ENCODE measurements around the gene TRPM7. TPM values are rescaled to one million over a fixed set of nuclear protein-coding genes. Genes with fewer than 3 reads are reported as not detected.
"Not testable (repeated sequence)": the region's sequence is repeated elsewhere in the genome, so short reads cannot be mapped to it uniquely, and the experiment has no call there.

TRPM7 gene
- total RNA-seq, 1 experiment from 2014 or later, result 35.1 TPM

DNA sequence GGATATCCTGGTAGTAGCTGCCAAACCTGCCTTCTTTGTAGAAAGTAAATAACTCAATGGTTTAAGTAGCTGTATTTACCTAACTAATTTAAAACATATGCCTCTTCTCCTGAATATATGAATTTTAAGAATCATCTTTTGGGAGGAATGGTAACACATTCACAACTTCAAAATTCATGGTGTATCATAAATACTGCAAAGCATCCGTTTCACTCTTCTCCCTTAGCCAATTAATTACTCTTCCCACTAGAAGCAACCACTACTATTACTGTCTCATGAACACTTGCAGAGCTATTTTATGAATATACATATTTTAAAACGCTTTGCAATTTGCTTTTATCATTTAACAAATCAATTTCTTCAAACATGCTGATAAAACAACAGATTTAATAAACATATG lies 81.1 kb downstream of the TRPM7 start:
- no peak for DNase-seq
- TF ChIP-seq, protein P1, sequence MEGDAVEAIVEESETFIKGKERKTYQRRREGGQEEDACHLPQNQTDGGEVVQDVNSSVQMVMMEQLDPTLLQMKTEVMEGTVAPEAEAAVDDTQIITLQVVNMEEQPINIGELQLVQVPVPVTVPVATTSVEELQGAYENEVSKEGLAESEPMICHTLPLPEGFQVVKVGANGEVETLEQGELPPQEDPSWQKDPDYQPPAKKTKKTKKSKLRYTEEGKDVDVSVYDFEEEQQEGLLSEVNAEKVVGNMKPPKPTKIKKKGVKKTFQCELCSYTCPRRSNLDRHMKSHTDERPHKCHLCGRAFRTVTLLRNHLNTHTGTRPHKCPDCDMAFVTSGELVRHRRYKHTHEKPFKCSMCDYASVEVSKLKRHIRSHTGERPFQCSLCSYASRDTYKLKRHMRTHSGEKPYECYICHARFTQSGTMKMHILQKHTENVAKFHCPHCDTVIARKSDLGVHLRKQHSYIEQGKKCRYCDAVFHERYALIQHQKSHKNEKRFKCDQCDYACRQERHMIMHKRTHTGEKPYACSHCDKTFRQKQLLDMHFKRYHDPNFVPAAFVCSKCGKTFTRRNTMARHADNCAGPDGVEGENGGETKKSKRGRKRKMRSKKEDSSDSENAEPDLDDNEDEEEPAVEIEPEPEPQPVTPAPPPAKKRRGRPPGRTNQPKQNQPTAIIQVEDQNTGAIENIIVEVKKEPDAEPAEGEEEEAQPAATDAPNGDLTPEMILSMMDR (conservative IDR thresholded peaks at IDR 0.05), result no peak
- H3K9me3 Mint-ChIP-seq, result no peaks in the 10 kb centered on the region
- Histone ChIP-seq H3K23me2 (ENCODE audit: insufficient read length, low read depth, low read length, poor library complexity, severe bottlenecking) (no peaks in the 10 kb centered on the region), H3K27ac (ENCODE audit: insufficient read length, low read depth, low read length) (no peak overlapping the region), H2BK15ac (ENCODE audit: low read depth, low read length) (no peak overlapping the region), H3T11ph (ENCODE audit: low read length) (no peak overlapping the region), H3K18ac (ENCODE audit: insufficient read length, low read depth, low read length) (no peak overlapping the region), H3K23ac (ENCODE audit: insufficient read length, low read depth, low read length) (no peak overlapping the region), H3K9ac (ENCODE audit: extremely low read depth, insufficient read length, low read length) (no peak overlapping the region), H3K56ac (ENCODE audit: insufficient read length, low read depth, low read length) (no peak overlapping the region), H2BK12ac (ENCODE audit: insufficient read length, low read depth, low read length) (no peak overlapping the region), H3K4me1 (ENCODE audit: insufficient read depth, low read length) (no peaks in the 10 kb centered on the region), H2BK20ac (ENCODE audit: low read depth, low read length, poor library complexity, severe bottlenecking) (no peak overlapping the region), H3K27me3 (ENCODE audit: insufficient read depth, low read length) (no peaks in the 10 kb centered on the region), H3K4me2 (ENCODE audit: insufficient read depth, insufficient read length, low read length) (no peak overlapping the region), H2AFZ (ENCODE audit: low read length) (no peak overlapping the region), H3K4ac (ENCODE audit: low read depth, low read length) (no peak overlapping the region), H4K91ac (ENCODE audit: insufficient read length, low read depth, low read length) (no peak overlapping the region), H4K5ac (ENCODE audit: insufficient read length, low read depth, low read length) (no peak overlapping the region), H2BK120ac (ENCODE audit: low read depth, low read length, poor library complexity, severe bottlenecking) (no peak overlapping the region), H3K79me2 (ENCODE audit: insufficient read depth, low read length) (no peaks in the 10 kb centered on the region), H3K14ac (ENCODE audit: insufficient read depth, low read length) (no peak overlapping the region), H2AK5ac (ENCODE audit: insufficient read length, low read length) (no peak overlapping the region), H3K9me3 (ENCODE audit: control insufficient read depth, low read depth, low read length) (no peaks in the 10 kb centered on the region), H3K79me1 (ENCODE audit: insufficient read depth, low read depth, low read length, poor library complexity, severe bottlenecking) (no peaks in the 10 kb centered on the region), H4K20me1 (ENCODE audit: control insufficient read depth, insufficient read depth, insufficient read length) (no peaks in the 10 kb centered on the region), H2BK5ac (ENCODE audit: insufficient read length, low read length) (no peak overlapping the region), H4K8ac (replicated peaks; ENCODE audit: insufficient read length, low read depth, low read length) (no peak overlapping the region)
- no peaks in the 10 kb centered on the region for H3K27me3 Mint-ChIP-seq (ENCODE audit: low read depth)
- no peak overlapping the region for H3K4me3 Mint-ChIP-seq
- H3K4me1 Mint-ChIP-seq, result peaks cover 5% of the 10 kb centered on the region in 2 experiments; a peak in 3 of 4 replicates
- peaks cover 21 to 59% (median 55%) of the 10 kb centered on the region in 3 experiments for H3K36me3 Mint-ChIP-seq (ENCODE audit: insufficient read depth in 1 of 3, low read depth in 3 of 3)
- no peak overlapping the region; a peak in 1 of 7 replicates for H3K27ac Mint-ChIP-seq
- WGBS (ENCODE audit: extremely low coverage, insufficient read length, low lambda C conversion rate), result no CpG with 5 or more reads among the region's 2 CpGs

DNA sequence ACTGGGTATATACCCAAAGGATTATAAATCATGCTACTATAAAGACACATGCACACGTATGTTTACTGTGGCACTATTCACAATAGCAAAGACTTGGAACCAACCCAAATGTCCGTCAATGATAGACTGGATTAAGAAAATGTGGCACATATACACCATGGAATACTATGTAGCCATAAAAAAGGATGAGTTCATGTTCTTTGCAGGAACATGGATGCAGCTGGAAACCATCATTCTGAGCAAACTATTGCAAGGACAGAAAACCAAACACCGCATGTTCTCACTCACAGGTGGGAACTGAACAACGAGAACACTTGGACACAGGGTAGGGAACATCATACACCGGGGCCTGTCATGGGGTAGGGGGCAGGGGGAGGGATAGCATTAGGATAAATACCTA lies 84.6 kb downstream of the TRPM7 start:
- not testable (repeated sequence) for H4K91ac ChIP-seq (ENCODE audit: insufficient read length, low read depth, low read length); H3K18ac ChIP-seq (ENCODE audit: insufficient read length, low read depth, low read length); H3K23me2 ChIP-seq (ENCODE audit: insufficient read length, low read depth, low read length, poor library complexity, severe bottlenecking); DNase-seq; H3K4me1 Mint-ChIP-seq; H2BK15ac ChIP-seq (ENCODE audit: low read depth, low read length); H3K27me3 ChIP-seq (ENCODE audit: insufficient read depth, low read length); H3K4me2 ChIP-seq (ENCODE audit: insufficient read depth, insufficient read length, low read length); H3K14ac ChIP-seq (ENCODE audit: insufficient read depth, low read length); H3K79me1 ChIP-seq (ENCODE audit: insufficient read depth, low read depth, low read length, poor library complexity, severe bottlenecking); H3K56ac ChIP-seq (ENCODE audit: insufficient read length, low read depth, low read length); H2AK5ac ChIP-seq (ENCODE audit: insufficient read length, low read length); H3K9me3 Mint-ChIP-seq; H2BK5ac ChIP-seq (ENCODE audit: insufficient read length, low read length); H4K5ac ChIP-seq (ENCODE audit: insufficient read length, low read depth, low read length); H3K27ac ChIP-seq (ENCODE audit: insufficient read length, low read depth, low read length); H2BK20ac ChIP-seq (ENCODE audit: low read depth, low read length, poor library complexity, severe bottlenecking); H4K20me1 ChIP-seq (ENCODE audit: control insufficient read depth, insufficient read depth, insufficient read length); H2BK120ac ChIP-seq (ENCODE audit: low read depth, low read length, poor library complexity, severe bottlenecking); H3T11ph ChIP-seq (ENCODE audit: low read length); H2BK12ac ChIP-seq (ENCODE audit: insufficient read length, low read depth, low read length); H3K9me3 ChIP-seq (ENCODE audit: control insufficient read depth, low read depth, low read length); H3K27me3 Mint-ChIP-seq (ENCODE audit: low read depth); H3K4me1 ChIP-seq (ENCODE audit: insufficient read depth, low read length); H3K4ac ChIP-seq (ENCODE audit: low read depth, low read length); H3K79me2 ChIP-seq (ENCODE audit: insufficient read depth, low read length); H2AFZ ChIP-seq (ENCODE audit: low read length); H3K4me3 Mint-ChIP-seq; H3K23ac ChIP-seq (ENCODE audit: insufficient read length, low read depth, low read length); H3K27ac Mint-ChIP-seq; H4K8ac ChIP-seq (replicated peaks; ENCODE audit: insufficient read length, low read depth, low read length); H3K9ac ChIP-seq (ENCODE audit: extremely low read depth, insufficient read length, low read length)
- no CpG with 5 or more reads among the region's 5 CpGs for WGBS (ENCODE audit: extremely low coverage, insufficient read length, low lambda C conversion rate)
- H3K36me3 Mint-ChIP-seq (ENCODE audit: insufficient read depth in 1 of 3, low read depth in 3 of 3), result peaks cover 19 to 48% (median 33%) of the 10 kb centered on the region in 3 experiments
